Panc1 (cell line): ENCODE results near the gene SCLY. TPM values are rescaled to one million over a fixed set of nuclear protein-coding genes. Genes with fewer than 3 reads are reported as not detected.

Experiments used
- ATAC-seq: fragments of 200-7000 bp; cut with Tn5 transposase; 2 replicates; pipeline ENCODE4 v1.9.1; 2020; ENCODE audit warnings: mild to moderate bottlenecking, moderate library complexity
- BruUV-seq: library from RNA; stranded (reverse); fragments of 400-500 nt; replicated peaks from 2 replicates; lab custom pipeline; 2021; lab: Mats Ljungman, UMichigan
- CTCF ChIA-PET: fragments of 300-600 bp; sonication (Branson Sonifier 250); formaldehyde crosslinking; loops from one replicate; lab custom pipeline; 2022; ENCODE audit warnings: antibody characterized with exemption; lab: Charles Lee
- POLR2A ChIA-PET: fragments of 300-600 bp; sonication (Branson Sonifier 250); formaldehyde crosslinking; loops from one replicate; lab custom pipeline; 2022; ENCODE audit warnings: antibody characterized with exemption; lab: Charles Lee
- DNase-seq: peaks from one replicate; pipeline ENCODE4 v3.0.0-alpha.2; 2010; ENCODE audit warnings: low read depth, low spot score
- H3K27ac ChIP-seq: 2 replicates; pipeline ENCODE4 v1.5.1; 2011; ENCODE audit warnings: mild to moderate bottlenecking, low read length, inconsistent platforms
- H3K27me3 ChIP-seq: fragments of 200-500 bp; sonication (Bioruptor generic); 2 replicates; pipeline ENCODE4 v1.6.0; 2014; ENCODE audit warnings: low read length, inconsistent platforms; ENCODE audit not compliant: control insufficient read depth, insufficient read depth
- H3K36me3 ChIP-seq: fragments of 200-500 bp; sonication (Bioruptor generic); 2 replicates; pipeline ENCODE4 v1.5.1; 2014; ENCODE audit warnings: inconsistent platforms, mild to moderate bottlenecking, low read length, moderate library complexity; ENCODE audit not compliant: control insufficient read depth, insufficient read depth
- H3K4me1 ChIP-seq: 2 replicates; pipeline ENCODE4 v1.5.1; 2011; ENCODE audit warnings: inconsistent platforms, mild to moderate bottlenecking, low read length, moderate library complexity; ENCODE audit not compliant: control insufficient read depth, insufficient read depth
- H3K4me3 ChIP-seq, 2 experiments: 2 replicates each; pipeline ENCODE4 v1.5.1; 2011 to 2012; ENCODE audit warnings: low read depth in 2 of 2, low read length in 2 of 2, mild to moderate bottlenecking in 2 of 2, inconsistent platforms in 1 of 2, moderate library complexity in 1 of 2
- H3K9me3 ChIP-seq: fragments of 200-500 bp; sonication (Bioruptor generic); 2 replicates; pipeline ENCODE4 v1.5.1; 2014; ENCODE audit warnings: low read depth, mild to moderate bottlenecking, inconsistent platforms, low read length, moderate library complexity; ENCODE audit not compliant: control insufficient read depth, insufficient read depth
- CTCF ChIP-seq: fragments of 450-650 bp; IDR thresholded peaks from 2 replicates; pipeline ENCODE4 v1.5.1; 2017; ENCODE audit warnings: mild to moderate bottlenecking
- POLR2AphosphoS5 ChIP-seq: IDR thresholded peaks from 2 replicates; pipeline ENCODE4 v1.6.1; 2012; ENCODE audit warnings: mild to moderate bottlenecking, low read depth, low read length, moderate library complexity
- REST ChIP-seq, 2 experiments: IDR thresholded peaks; 2 replicates each; pipeline ENCODE4 v1.6.1; 2011 to 2012; ENCODE audit warnings: low read depth in 2 of 2, control low read depth in 1 of 2, low read length in 1 of 2, mild to moderate bottlenecking in 1 of 2, moderate library complexity in 1 of 2; ENCODE audit not compliant: insufficient read depth in 1 of 2
- SIN3A ChIP-seq: IDR thresholded peaks from 2 replicates; pipeline ENCODE4 v1.6.1; 2012; ENCODE audit warnings: low read depth, mild to moderate bottlenecking, low read length, moderate library complexity, borderline replicate concordance; ENCODE audit not compliant: insufficient read depth
- TCF7L2 ChIP-seq: IDR thresholded peaks from 2 replicates; pipeline ENCODE4 v1.6.1; 2011; ENCODE audit warnings: mild to moderate bottlenecking, low read depth, low read length, inconsistent platforms
- in situ Hi-C: cut with HindIII; loops from 2 replicates; pipeline ENCODE4 v1.10.0; 2016; ENCODE audit warnings: low sequenced_read_pairs, low pct_unique_long_range_greater_than_20kb
- intact Hi-C: fragments of 100-400 bp; cut with micrococcal nuclease; formaldehyde crosslinking; loops from one replicate; pipeline ENCODE4 v1.10.0; 2022; ENCODE audit not compliant: unreplicated experiment
- total RNA-seq: library from RNA; stranded (reverse); gene quantifications from one replicate; pipeline ENCODE4 v1.2.1, GENCODE V29; 2021; ENCODE audit not compliant: unreplicated experiment

SCLY gene
- total RNA-seq, 1 experiment from 2014 or later = 31.4 TPM

GRCh38 chr2:238015705-238016104 lies 45.1 kb upstream of the SCLY start:
- H3K36me3 ChIP-seq = no peaks in the 10 kb centered on the region
- CTCF ChIA-PET = interaction anchor here (0.6 to 0.7 kb wide), 2 partner anchors 39 to 140 kb away, joined by 3 to 11 read pairs; no protein-coding TSS in a partner anchor
- no peak for ATAC-seq
- no peak overlapping the region for H3K4me3 ChIP-seq
- no peaks in the 10 kb centered on the region for H3K4me1 ChIP-seq
- no peak overlapping the region for H3K27ac ChIP-seq
- intact Hi-C loops = no loop called here
- TF ChIP-seq TCF7L2 (no peak), POLR2AphosphoS5 (no peak), CTCF (no peak; the same call in 1 of the 2 replicates), REST (IDR thresholded peaks at IDR 0.05; ENCODE audit: insufficient read depth in 1 of 2, low read depth in 2 of 2, low read length in 1 of 2) (no peak), SIN3A (no peak)
- POLR2A ChIA-PET = interaction anchor here (0.6 kb wide), 1 partner anchor 46 kb away, joined by 9 read pairs; no protein-coding TSS in a partner anchor
- H3K9me3 ChIP-seq = no peaks in the 10 kb centered on the region
- in situ Hi-C loops = no loop called here
- no peak for DNase-seq
- BruUV-seq = no TSS peak
- H3K27me3 ChIP-seq = no peaks in the 10 kb centered on the region

- Histone ChIP-seq H3K4me1 (no peaks in the 10 kb centered on the region), H3K27me3 (no peaks in the 10 kb centered on the region), H3K9me3 (no peaks in the 10 kb centered on the region), H3K36me3 (no peaks in the 10 kb centered on the region), H3K4me3 (no peak overlapping the region), H3K27ac (no peak overlapping the region)
- CTCF ChIA-PET = no interaction called here
- in situ Hi-C loops (no loop called here), intact Hi-C loops (no loop called here)
- ATAC-seq (no peak), DNase-seq (no peak)
- POLR2A ChIA-PET = no interaction called here
- no peak for TF ChIP-seq TCF7L2
- TF ChIP-seq CTCF = no peak
- BruUV-seq = no TSS peak
These were observed 44.3 kb upstream of the SCLY start for GRCh38 chr2:238016526-238016925.
